CD4-positive, CD25-positive, alpha-beta regulatory T cell (primary cell): Measurements from ENCODE around the gene PAK2. TPM values are rescaled to one million over a fixed set of nuclear protein-coding genes. Genes with fewer than 3 reads are reported as not detected.

Experiments used
- ATAC-seq, 2 donors: fragments of 150-1000 bp; cut with Tn5 transposase; one replicate each; pipeline ENCODE4 v1.10.0; 2021; ENCODE audit warnings: low read depth in 2 of 2, moderate number of reproducible peaks in 2 of 2, moderate library complexity in 1 of 2
- DNase-seq, 3 donors: peaks; one replicate each; pipeline versions ENCODE4 v3.0.0 to v3.0.0-alpha.2; 2012 to 2022; ENCODE audit warnings: mixed read lengths in 1 of 3
- H3K27ac ChIP-seq: one replicate; pipeline ENCODE4 v1.7.0; 2013; ENCODE audit warnings: mild to moderate bottlenecking, low read length; ENCODE audit not compliant: insufficient read depth, poor library complexity, severe bottlenecking
- H3K27me3 ChIP-seq: one replicate; pipeline ENCODE4 v1.7.0; 2013; ENCODE audit warnings: low read length; ENCODE audit not compliant: control insufficient read depth, insufficient read depth
- H3K36me3 ChIP-seq: one replicate; pipeline ENCODE4 v1.7.0; 2013; ENCODE audit warnings: mild to moderate bottlenecking, low read length, moderate library complexity; ENCODE audit not compliant: control insufficient read depth, insufficient read depth
- H3K4me1 ChIP-seq: 2 replicates; pipeline ENCODE4 v1.7.0; 2013; ENCODE audit warnings: mild to moderate bottlenecking, low read length; ENCODE audit not compliant: insufficient read depth, control insufficient read depth, poor library complexity, severe bottlenecking
- H3K4me3 ChIP-seq: one replicate; pipeline ENCODE4 v1.7.0; 2013; ENCODE audit warnings: low read depth, mild to moderate bottlenecking, low read length, moderate library complexity
- H3K9me3 ChIP-seq, 2 experiments: 1 replicate in 1 of 2; 2 replicates in 1 of 2; pipeline ENCODE4 v1.7.0; 2013; ENCODE audit warnings: low read length in 2 of 2, mild to moderate bottlenecking in 1 of 2, moderate library complexity in 1 of 2; ENCODE audit not compliant: control insufficient read depth in 2 of 2
- H3K27ac Mint-ChIP-seq, 3 donors: one replicate each; pipeline ENCODE4 v1.8.0; 2020 to 2022; ENCODE audit warnings: mild to moderate bottlenecking in 3 of 3, mixed read lengths in 3 of 3, moderate library complexity in 2 of 3
- H3K27me3 Mint-ChIP-seq: one replicate; pipeline ENCODE4 v1.8.0; 2022; ENCODE audit warnings: mild to moderate bottlenecking, mixed read lengths
- H3K36me3 Mint-ChIP-seq: one replicate; pipeline ENCODE4 v1.8.0; 2020; ENCODE audit warnings: mixed read lengths
- H3K4me1 Mint-ChIP-seq, 4 donors: one replicate each; pipeline ENCODE4 v1.8.0; 2020 to 2022; ENCODE audit warnings: mixed read lengths in 4 of 4, mild to moderate bottlenecking in 1 of 4
- H3K4me3 Mint-ChIP-seq, 4 donors: one replicate each; pipeline ENCODE4 v1.8.0; 2020 to 2022; ENCODE audit warnings: mild to moderate bottlenecking in 4 of 4, mixed read lengths in 4 of 4, moderate library complexity in 3 of 4
- H3K9me3 Mint-ChIP-seq, 7 donors: one replicate each; pipeline ENCODE4 v1.8.0; 2020 to 2022; ENCODE audit warnings: mixed read lengths in 7 of 7, mild to moderate bottlenecking in 3 of 7, moderate library complexity in 2 of 7
- polyA plus RNA-seq, 4 donors: library from polyadenylated mRNA; unstranded; fragments of 300-500 nt; fragmentation: Illumina TruSeq; gene quantifications; one replicate each; pipeline ENCODE4 v1.2.3, GENCODE V29; 2021
- total RNA-seq: library from RNA; stranded (reverse); gene quantifications from one replicate; pipeline ENCODE4 v1.2.3, GENCODE V29; 2022

PAK2 gene
- total RNA-seq (83.7 TPM), polyA plus RNA-seq (10 to 100 TPM; 37.5 to 46.4 (median 41.7) TPM)

DNA sequence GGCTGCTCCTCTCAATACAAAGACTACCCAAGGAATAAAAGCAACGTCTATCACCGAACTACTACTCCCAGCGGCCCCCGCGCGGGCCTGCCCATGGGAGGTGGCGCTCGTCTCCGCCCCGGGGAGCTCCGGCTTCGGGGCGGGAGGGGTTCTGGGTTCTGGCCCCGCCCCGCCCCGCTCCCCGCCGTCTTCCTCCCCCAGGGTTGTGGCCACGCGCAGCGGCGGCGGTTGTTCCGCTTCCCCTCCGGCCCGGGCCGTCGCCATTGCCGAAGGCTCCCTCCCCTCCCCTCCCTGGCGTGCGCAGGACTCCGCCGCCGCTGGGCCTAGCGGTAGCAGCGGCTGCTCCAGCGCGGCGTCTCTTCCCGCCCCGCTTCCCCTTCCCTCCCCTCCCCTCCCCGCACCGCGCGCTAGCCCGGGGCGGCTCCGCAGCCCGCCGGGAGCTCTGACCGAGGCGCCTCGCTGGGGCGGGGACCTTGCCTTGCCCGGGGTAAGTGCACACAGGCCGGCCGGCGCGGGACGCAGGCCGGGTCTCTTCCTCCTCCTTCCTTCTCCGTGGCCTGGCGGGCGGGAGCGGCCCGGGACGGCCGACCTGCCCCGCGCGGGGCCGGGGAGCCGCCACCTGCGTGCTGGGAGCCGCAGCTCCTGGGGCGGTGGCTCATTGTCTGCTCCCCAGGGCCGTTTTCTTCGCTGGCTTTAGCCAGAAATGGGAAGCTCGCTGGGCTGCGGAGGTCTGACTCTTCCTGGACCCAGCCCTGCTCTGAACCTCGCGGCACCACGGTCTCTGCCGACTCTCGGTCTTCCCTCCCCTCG is at the start of gene PAK2:
PAK2 (plus strand) TSS at position 187 of the 810 bp plus-strand sequence. CDS start 42,790 bp downstream, outside the sequence.
- Mint-ChIP-seq H3K36me3 (no peaks in the 10 kb centered on the region), H3K27ac (peak within 1 kb of the TSS; percentile 98 to 100 (median 98)), H3K4me1 (peaks cover 17 to 47% (median 36%) of the 10 kb centered on the region in 4 donors), H3K4me3 (peak within 1 kb of the TSS; percentile 90 to 99 (median 99)), H3K27me3 (no peaks in the 10 kb centered on the region), H3K9me3 (no peaks in the 10 kb centered on the region)
- H3K4me3 ChIP-seq, result peak within 1 kb of the TSS; percentile 95
- peak within 1 kb of the TSS; percentile 95 for H3K27ac ChIP-seq
- H3K36me3 ChIP-seq, result peaks cover 3% of the 10 kb centered on the region
- H3K27me3 ChIP-seq, result no peaks in the 10 kb centered on the region
- peaks cover 21% of the 10 kb centered on the region for H3K4me1 ChIP-seq
- DNase-seq, result peak; percentile 86 to 94 (median 90)
- no peaks in the 10 kb centered on the region for H3K9me3 ChIP-seq
- ATAC-seq, result peak; percentile 89 to 91

DNA sequence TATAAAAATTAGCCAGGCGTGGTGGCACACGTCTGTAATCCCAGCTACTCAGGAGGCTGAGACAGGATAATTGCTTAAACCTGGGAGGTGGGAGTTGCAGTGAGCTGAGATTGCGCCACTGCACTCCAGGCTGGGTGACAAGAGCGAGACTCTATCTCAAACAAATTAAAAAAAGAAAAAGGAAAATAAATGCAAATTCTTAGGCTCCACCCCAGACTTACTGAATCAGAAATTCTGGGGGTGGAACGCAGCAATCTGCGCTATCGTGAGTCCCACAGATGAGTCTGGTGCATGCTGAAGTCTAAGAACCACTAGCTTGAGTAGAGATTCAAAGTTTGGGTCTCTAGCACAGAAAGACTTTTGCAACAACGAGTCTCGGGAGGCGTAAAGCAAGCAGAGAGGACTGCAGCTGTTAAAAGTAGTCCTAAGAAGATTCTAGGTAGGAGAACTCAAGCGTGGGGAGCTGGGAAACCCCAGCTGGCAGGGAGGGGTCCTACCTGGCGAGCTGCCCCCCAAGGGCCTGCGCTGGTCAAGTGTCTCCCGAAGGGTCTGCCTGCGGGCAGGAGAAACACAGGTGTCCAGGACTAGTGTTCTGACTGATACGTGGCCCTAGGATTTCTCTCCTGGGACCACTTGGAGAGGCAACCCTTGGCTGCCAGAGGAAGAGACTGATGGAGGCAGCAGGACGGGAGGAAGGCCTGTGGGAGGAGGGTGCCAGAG is 49.6 kb upstream of the PAK2 start:
- no peak overlapping the region for H3K4me3 ChIP-seq
- H3K36me3 Mint-ChIP-seq, result no peaks in the 10 kb centered on the region
- no peaks in the 10 kb centered on the region for H3K9me3 ChIP-seq
- H3K27me3 Mint-ChIP-seq, result peaks cover 4% of the 10 kb centered on the region
- no peaks in the 10 kb centered on the region for H3K27me3 ChIP-seq
- H3K4me1 ChIP-seq, result peaks cover 7% of the 10 kb centered on the region
- no peak overlapping the region for H3K4me3 Mint-ChIP-seq
- no peak for DNase-seq
- H3K27ac ChIP-seq, result no peak overlapping the region
- H3K4me1 Mint-ChIP-seq, result peaks cover 2 to 9% (median 6%) of the 10 kb centered on the region in 4 donors
- no peak overlapping the region for H3K27ac Mint-ChIP-seq
- H3K9me3 Mint-ChIP-seq, result peaks cover 0 to 3% (median 0%) of the 10 kb centered on the region in 7 donors
- no peaks in the 10 kb centered on the region for H3K36me3 ChIP-seq
- no peak for ATAC-seq

DNA sequence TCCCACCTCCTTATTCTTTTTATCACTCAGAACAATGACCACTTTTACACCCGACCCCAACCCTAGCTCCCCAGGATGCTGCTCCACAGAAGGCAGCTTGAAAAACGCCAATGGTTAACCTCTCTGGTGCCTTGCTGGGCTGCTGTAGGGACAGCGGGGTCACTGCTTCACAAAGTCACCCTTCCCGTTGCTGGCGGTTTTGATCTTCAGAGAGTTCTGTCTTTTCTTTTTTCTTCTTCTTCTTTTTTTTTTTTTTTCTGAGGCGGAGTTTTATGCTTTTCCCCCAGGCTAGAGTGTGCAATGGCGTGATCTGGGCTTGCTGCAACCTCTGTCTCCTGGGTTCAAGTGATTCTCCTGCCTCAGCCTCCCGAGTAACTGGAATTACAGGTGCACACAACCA is 48.3 kb upstream of the PAK2 start:
- no peak overlapping the region for H3K4me3 ChIP-seq
- DNase-seq (no peak), ATAC-seq (no peak)
- Mint-ChIP-seq H3K27ac (no peak overlapping the region), H3K9me3 (peaks cover 0 to 3% (median 0%) of the 10 kb centered on the region in 7 donors), H3K4me3 (no peak overlapping the region), H3K27me3 (peaks cover 4% of the 10 kb centered on the region), H3K4me1 (peaks cover 0 to 13% (median 5%) of the 10 kb centered on the region in 4 donors), H3K36me3 (no peaks in the 10 kb centered on the region)
- H3K9me3 ChIP-seq, result no peaks in the 10 kb centered on the region
- H3K36me3 ChIP-seq, result no peaks in the 10 kb centered on the region
- H3K4me1 ChIP-seq, result peaks cover 6% of the 10 kb centered on the region
- no peaks in the 10 kb centered on the region for H3K27me3 ChIP-seq
- H3K27ac ChIP-seq, result no peak overlapping the region

DNA sequence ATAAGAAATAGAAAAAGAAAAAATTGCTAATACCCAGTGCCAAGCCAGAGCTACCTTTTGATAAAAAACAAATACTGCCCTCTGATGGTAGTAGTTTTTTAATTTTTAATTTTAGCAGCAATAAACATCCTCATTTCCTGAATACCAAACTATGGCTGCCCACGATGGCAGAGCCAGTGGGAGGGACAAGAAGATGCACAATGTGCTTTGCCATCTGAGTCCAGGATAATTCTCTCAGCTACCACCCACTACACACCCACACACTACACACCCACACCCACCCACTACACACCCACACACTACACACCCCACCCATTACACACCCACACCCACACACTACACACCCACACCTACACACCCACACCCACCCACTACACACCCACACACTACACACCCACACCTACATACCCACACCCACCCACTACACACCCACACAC is 45.4 kb upstream of the PAK2 start:
- Histone ChIP-seq H3K36me3 (no peaks in the 10 kb centered on the region), H3K4me1 (peaks cover 6% of the 10 kb centered on the region), H3K4me3 (no peak overlapping the region), H3K27me3 (no peaks in the 10 kb centered on the region), H3K9me3 (no peaks in the 10 kb centered on the region), H3K27ac (no peak overlapping the region)
- H3K27me3 Mint-ChIP-seq, result peaks cover 4% of the 10 kb centered on the region
- peak; percentile 50 to 65 for ATAC-seq
- DNase-seq, result peak in 2 of 3 donors; percentile 54 to 59
- H3K4me1 Mint-ChIP-seq, result peaks cover 0 to 6% (median 5%) of the 10 kb centered on the region in 4 donors
- no peaks in the 10 kb centered on the region for H3K36me3 Mint-ChIP-seq
- no peaks in the 10 kb centered on the region for H3K9me3 Mint-ChIP-seq
- H3K4me3 Mint-ChIP-seq, result no peak overlapping the region
- H3K27ac Mint-ChIP-seq, result no peak overlapping the region

DNA sequence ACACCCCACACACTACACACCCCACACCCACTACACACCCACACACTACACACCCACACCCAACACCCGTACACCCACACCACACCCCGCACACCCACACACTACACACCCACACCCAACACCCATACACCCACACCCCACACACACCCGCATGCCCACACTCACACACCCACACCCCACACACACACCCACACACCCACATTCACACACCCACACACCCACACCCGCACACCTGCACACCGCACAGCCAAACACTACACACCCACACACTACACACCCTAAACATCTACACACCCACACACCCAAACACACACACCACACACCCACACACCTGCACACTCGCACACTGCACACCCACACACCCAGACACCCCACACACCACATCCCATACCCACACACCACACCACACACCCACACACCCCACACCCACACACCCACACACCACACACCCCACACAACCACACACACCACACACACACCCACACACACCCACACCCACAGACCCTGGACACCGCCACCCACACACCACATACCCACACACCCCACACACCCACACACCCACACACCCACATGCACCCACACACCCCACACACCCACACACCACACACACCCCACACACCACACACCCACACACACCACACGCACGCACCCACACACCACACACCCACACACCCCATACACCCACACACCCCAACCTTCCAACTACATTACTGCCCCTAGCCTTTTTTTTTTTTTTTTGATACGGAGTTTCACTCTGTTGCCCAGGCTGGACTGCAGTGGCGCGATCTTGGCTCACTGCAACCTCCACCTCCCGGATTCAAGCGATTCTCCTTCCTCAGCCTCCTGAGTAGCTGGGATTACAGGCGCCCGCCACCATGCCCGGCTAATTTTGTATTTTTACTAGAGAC is 44.5 kb upstream of the PAK2 start:
- DNase-seq (no peak), ATAC-seq (no peak)
- no peaks in the 10 kb centered on the region for H3K9me3 Mint-ChIP-seq
- Histone ChIP-seq H3K36me3 (no peaks in the 10 kb centered on the region), H3K4me1 (peaks cover 6% of the 10 kb centered on the region), H3K27me3 (no peaks in the 10 kb centered on the region), H3K9me3 (no peaks in the 10 kb centered on the region), H3K4me3 (no peak overlapping the region), H3K27ac (no peak overlapping the region)
- H3K36me3 Mint-ChIP-seq, result no peaks in the 10 kb centered on the region
- peaks cover 0 to 6% (median 5%) of the 10 kb centered on the region in 4 donors for H3K4me1 Mint-ChIP-seq
- no peak overlapping the region for H3K4me3 Mint-ChIP-seq
- H3K27me3 Mint-ChIP-seq, result peaks cover 3% of the 10 kb centered on the region
- peak overlapping the region in 1 of 3 donors; percentile 38 for H3K27ac Mint-ChIP-seq

DNA sequence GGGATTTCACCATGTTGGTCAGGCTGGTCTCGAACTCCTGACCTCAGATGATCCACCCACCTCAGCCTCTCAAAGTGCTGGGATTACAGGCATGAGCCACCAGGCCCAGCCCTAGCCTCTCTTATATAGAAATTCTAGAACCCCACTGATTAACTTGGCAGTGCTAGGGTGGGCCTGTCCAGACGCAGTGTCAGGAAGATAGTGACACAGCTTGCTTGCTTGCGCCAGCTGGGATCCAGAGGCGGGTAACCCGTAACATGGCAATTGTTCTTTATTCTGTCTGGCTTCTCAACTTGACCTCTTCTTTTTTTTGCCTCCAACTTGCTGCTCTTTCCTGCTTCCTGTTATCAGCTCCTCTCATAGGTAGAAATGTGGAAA is 43.8 kb upstream of the PAK2 start:
- Histone ChIP-seq H3K4me3 (no peak overlapping the region), H3K27ac (no peak overlapping the region), H3K4me1 (peaks cover 6% of the 10 kb centered on the region), H3K27me3 (no peaks in the 10 kb centered on the region), H3K9me3 (no peaks in the 10 kb centered on the region), H3K36me3 (no peaks in the 10 kb centered on the region)
- H3K9me3 Mint-ChIP-seq, result no peaks in the 10 kb centered on the region
- DNase-seq (no peak), ATAC-seq (no peak)
- no peak overlapping the region for H3K4me3 Mint-ChIP-seq
- H3K4me1 Mint-ChIP-seq, result peaks cover 0 to 6% (median 5%) of the 10 kb centered on the region in 4 donors
- no peaks in the 10 kb centered on the region for H3K27me3 Mint-ChIP-seq
- H3K36me3 Mint-ChIP-seq, result no peaks in the 10 kb centered on the region
- peak overlapping the region in 1 of 3 donors; percentile 38 for H3K27ac Mint-ChIP-seq

DNA sequence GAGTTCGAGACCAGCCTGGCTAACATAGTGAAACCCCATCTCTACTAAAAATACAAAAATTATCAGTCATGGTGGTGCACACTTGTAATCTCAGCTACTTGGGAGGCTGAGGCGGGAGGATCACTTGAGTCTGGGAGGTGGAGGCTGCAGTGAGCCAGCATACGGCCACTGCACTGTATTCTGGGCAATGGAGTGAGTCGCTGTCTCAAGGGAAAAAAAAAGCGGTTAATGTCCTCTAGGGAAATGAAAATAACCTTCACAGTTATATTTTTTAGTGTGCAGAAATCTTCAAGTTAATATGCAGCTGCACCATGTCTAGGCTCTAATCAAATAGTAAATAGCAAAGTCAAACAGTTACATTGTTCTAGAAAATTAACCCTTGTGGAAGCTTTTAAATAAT is 42.4 kb upstream of the PAK2 start:
- Histone ChIP-seq H3K36me3 (no peaks in the 10 kb centered on the region), H3K4me3 (no peak overlapping the region), H3K27ac (no peak overlapping the region), H3K9me3 (no peaks in the 10 kb centered on the region), H3K27me3 (no peaks in the 10 kb centered on the region), H3K4me1 (peaks cover 6% of the 10 kb centered on the region)
- no peak for ATAC-seq
- no peak overlapping the region for H3K27ac Mint-ChIP-seq
- H3K4me1 Mint-ChIP-seq, result peaks cover 0 to 6% (median 5%) of the 10 kb centered on the region in 4 donors
- H3K9me3 Mint-ChIP-seq, result no peaks in the 10 kb centered on the region
- no peak overlapping the region for H3K4me3 Mint-ChIP-seq
- no peaks in the 10 kb centered on the region for H3K36me3 Mint-ChIP-seq
- no peak for DNase-seq
- no peaks in the 10 kb centered on the region for H3K27me3 Mint-ChIP-seq
